ENCODE measurements around the gene TRUB2. TPM values are rescaled to one million over a fixed set of nuclear protein-coding genes. Genes with fewer than 3 reads are reported as not detected.
A peak's percentile ranks its signal among the peaks of the same experiment; 100 is the strongest.

The TRUB2 gene
- total RNA-seq, 1 donor from 2014 or later = 33.4 TPM

DNA sequence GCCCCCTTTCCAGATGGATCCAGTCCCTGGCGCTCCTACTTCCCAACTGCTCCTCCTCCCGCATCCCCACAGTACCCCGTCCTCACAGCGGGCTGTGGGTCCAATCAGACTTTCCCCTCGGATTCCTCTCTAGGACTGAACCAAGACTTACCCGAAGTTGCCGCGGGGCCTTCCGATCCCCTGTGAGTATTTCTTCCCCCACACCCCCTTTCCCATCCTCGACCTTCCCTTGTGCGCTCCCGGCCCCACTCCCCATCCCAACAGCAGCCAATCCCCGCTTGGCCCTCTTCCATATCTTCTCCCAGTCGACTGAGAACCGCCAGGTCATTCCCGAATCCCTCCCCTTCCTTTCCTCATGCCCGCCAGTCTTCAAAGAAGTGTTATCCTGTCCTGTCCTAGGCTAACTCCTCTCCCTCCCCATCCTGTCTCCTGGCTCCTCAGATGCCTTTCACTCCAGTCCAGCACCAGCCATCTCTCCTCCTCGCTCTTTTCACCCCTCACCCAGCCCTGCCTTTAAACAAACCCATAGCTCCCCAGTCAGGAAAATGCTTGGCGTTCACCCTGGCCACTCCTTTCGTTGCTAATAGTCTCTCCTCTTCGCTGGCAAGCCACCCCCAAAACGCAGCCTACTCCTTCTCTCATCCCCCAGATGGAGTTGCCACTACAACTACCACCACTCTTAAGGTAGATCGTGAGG, 45.5 kb downstream of the TRUB2 start:
- Mint-ChIP-seq H3K4me1 (peaks cover 24% of the 10 kb centered on the region), H3K36me3 (ENCODE audit: low read depth) (no peaks in the 10 kb centered on the region), H3K9me3 (no peaks in the 10 kb centered on the region), H3K27ac (ENCODE audit: unreplicated experiment) (peak overlapping the region; percentile 94), H3K27me3 (ENCODE audit: low read depth) (no peaks in the 10 kb centered on the region), H3K4me3 (peak overlapping the region; percentile 99)
- no peak for DNase-seq (ENCODE audit: low read depth, low spot score)
- TF ChIP-seq, protein P1, sequence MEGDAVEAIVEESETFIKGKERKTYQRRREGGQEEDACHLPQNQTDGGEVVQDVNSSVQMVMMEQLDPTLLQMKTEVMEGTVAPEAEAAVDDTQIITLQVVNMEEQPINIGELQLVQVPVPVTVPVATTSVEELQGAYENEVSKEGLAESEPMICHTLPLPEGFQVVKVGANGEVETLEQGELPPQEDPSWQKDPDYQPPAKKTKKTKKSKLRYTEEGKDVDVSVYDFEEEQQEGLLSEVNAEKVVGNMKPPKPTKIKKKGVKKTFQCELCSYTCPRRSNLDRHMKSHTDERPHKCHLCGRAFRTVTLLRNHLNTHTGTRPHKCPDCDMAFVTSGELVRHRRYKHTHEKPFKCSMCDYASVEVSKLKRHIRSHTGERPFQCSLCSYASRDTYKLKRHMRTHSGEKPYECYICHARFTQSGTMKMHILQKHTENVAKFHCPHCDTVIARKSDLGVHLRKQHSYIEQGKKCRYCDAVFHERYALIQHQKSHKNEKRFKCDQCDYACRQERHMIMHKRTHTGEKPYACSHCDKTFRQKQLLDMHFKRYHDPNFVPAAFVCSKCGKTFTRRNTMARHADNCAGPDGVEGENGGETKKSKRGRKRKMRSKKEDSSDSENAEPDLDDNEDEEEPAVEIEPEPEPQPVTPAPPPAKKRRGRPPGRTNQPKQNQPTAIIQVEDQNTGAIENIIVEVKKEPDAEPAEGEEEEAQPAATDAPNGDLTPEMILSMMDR (conservative IDR thresholded peaks at IDR 0.05) = no peak

DNA sequence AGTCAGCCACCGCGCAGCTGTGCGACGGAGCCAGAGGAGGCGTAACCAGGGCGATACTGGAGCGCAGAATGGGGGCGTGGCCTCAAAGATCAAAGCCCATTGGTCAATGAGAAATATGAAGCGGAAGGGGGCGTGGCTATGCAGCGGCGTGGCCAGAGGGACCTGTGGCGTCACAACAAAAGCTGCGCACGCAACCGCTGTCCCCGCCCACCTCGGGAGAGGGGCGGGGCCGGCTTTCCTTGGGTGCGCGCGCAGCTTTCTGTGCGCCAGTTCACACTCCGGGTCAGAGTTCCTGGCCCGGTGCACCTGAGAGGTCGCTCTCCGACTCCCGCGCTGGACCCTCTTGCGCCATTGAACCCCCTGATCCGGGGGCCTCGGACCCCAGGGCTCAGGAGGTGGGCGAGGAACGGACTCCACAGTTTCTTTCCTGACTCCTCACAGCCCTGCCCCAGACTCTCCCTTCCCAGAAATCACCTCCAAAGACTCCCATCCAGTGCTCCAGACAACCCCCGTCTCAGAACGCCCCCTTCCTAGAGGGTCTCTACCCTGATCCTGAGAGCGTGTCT, 46.2 kb downstream of the TRUB2 start, which contains the start of gene SWI5:
TSS of gene SWI5 (plus strand) at position 269 of the 566 bp plus-strand sequence.
- Mint-ChIP-seq H3K36me3 (ENCODE audit: low read depth) (no peaks in the 10 kb centered on the region), H3K27ac (ENCODE audit: unreplicated experiment) (peak within 1 kb of the TSS; percentile 94), H3K4me3 (peak within 1 kb of the TSS; percentile 99), H3K27me3 (ENCODE audit: low read depth) (no peaks in the 10 kb centered on the region), H3K4me1 (peaks cover 24% of the 10 kb centered on the region), H3K9me3 (no peaks in the 10 kb centered on the region)
- TF ChIP-seq, protein P1 (conservative IDR thresholded peaks at IDR 0.05) = no peak
- peak; percentile 100 for DNase-seq (ENCODE audit: low read depth, low spot score)

DNA sequence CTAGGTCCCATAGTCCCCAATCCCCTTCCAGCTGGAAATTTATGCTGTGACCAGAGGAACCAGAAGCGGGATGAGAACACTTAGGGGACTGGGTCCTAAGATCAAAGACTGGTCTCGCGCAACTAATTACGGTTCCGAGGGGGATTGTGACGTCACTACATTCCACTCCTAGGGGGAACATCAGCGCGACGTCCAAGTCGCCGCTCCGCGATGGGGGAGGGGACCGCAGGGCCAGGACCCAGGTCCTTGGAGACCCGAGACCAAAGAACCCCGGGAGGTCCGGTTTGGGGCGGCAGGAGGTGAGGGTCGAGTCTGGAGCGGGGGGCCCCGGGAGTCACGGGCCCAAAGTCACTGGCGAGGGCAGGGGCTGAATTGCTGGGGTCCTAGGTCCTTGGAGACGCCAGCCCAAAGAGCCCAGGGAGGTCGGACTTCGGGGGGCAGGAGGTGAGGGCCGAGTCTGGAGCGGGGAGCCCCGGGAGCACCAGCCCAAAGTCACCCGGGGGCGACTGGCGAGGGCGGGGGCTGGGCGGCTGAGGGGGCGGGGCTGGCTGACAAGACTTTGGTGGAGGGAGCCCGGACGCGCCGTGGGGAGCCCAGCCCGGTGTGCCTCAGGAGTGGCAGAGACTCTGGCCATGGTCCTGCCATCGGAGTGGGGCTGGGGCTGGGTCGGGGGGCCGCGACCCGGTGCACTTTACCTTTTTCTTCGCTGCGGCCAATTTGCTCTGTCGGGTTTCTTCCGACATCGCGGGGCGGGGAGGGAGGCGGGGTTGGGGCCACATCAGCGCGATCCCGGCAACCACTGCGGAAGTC, 46.8 kb downstream of the TRUB2 start, which contains the start of gene GOLGA2:
TSS of gene GOLGA2 (minus strand) at position 810 of the 810 bp plus-strand sequence. CDS start at position 779, 31 bp downstream.
- peak within 1 kb of the TSS; percentile 94 for H3K27ac Mint-ChIP-seq (ENCODE audit: unreplicated experiment)
- no peaks in the 10 kb centered on the region for H3K9me3 Mint-ChIP-seq
- no peaks in the 10 kb centered on the region for H3K36me3 Mint-ChIP-seq (ENCODE audit: low read depth)
- DNase-seq (ENCODE audit: low read depth, low spot score) = peak; percentile 16
- TF ChIP-seq, protein P1 (conservative IDR thresholded peaks at IDR 0.05) = no peak
- H3K27me3 Mint-ChIP-seq (ENCODE audit: low read depth) = no peaks in the 10 kb centered on the region
- peaks cover 24% of the 10 kb centered on the region for H3K4me1 Mint-ChIP-seq
- H3K4me3 Mint-ChIP-seq = peak within 1 kb of the TSS; percentile 99

DNA sequence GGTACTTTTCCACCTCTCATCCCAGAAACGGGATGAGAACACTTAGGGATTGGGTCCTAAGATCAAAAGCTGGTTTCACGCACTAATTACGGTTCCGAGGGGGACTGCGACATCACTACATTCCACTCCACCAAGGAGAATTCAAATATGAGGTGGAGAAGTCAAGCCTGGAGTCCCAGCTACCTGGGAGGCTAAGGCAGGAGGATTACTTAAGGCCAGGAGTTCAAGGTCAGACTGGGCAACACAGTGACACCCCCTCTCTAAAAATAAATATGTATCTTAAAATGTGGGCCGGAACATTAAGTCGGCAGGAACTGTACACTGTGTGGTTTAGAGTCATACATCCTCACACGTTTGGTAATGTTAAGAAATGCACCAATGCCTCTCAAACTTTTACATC, 48.0 kb downstream of the TRUB2 start:
- no peaks in the 10 kb centered on the region for H3K36me3 Mint-ChIP-seq (ENCODE audit: low read depth)
- no peak for DNase-seq (ENCODE audit: low read depth, low spot score)
- TF ChIP-seq, protein P1 (conservative IDR thresholded peaks at IDR 0.05) = no peak
- no peak overlapping the region for H3K27ac Mint-ChIP-seq (ENCODE audit: unreplicated experiment)
- H3K9me3 Mint-ChIP-seq = no peaks in the 10 kb centered on the region
- no peaks in the 10 kb centered on the region for H3K27me3 Mint-ChIP-seq (ENCODE audit: low read depth)
- H3K4me1 Mint-ChIP-seq = peaks cover 24% of the 10 kb centered on the region
- H3K4me3 Mint-ChIP-seq = peak overlapping the region; percentile 99

DNA sequence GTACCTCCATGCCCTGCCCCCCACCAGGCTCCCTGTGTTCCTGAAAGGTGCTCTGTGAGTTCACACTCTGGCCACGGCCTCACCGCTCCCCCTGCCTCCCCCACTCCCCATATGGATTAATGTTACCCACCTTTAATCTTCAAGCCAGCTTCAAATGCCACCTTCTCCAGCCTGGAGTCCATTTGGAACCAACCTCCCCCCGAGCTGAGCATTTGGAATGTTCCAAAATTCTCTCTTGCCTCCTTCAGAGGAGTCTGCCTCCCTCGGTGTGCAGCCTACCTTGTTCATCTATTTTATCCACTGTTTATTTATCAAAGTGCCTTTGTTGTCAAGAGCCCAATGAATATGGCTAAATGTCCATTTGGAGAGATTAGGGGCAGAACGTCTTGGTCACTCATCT, 50.7 kb downstream of the TRUB2 start:
- H3K4me3 Mint-ChIP-seq = peak overlapping the region; percentile 61
- H3K27ac Mint-ChIP-seq (ENCODE audit: unreplicated experiment) = no peak overlapping the region
- TF ChIP-seq, protein P1 (conservative IDR thresholded peaks at IDR 0.05) = no peak
- no peak for DNase-seq (ENCODE audit: low read depth, low spot score)
- H3K27me3 Mint-ChIP-seq (ENCODE audit: low read depth) = no peaks in the 10 kb centered on the region
- no peaks in the 10 kb centered on the region for H3K9me3 Mint-ChIP-seq
- no peaks in the 10 kb centered on the region for H3K36me3 Mint-ChIP-seq (ENCODE audit: low read depth)
- H3K4me1 Mint-ChIP-seq = peaks cover 17% of the 10 kb centered on the region

Data from neural crest cell (in vitro differentiated cells).